GM12892 (cell line): ENCODE results near the gene MEGF11.

Experiments used
- POLR2A ChIP-seq: IDR thresholded peaks from 2 replicates; pipeline ENCODE4 v1.6.1; 2011; ENCODE audit warnings: low read depth, low read length, control low read depth
- POLR2AphosphoS5 ChIP-seq: IDR thresholded peaks from 2 replicates; pipeline ENCODE4 v1.6.1; 2011; ENCODE audit warnings: low read depth, low read length, control low read depth
- TAF1 ChIP-seq: IDR thresholded peaks from 2 replicates; pipeline ENCODE4 v1.6.1; 2011; ENCODE audit warnings: low read depth, mild to moderate bottlenecking, control low read depth, low read length, borderline replicate concordance

- TF ChIP-seq POLR2AphosphoS5 (no peak), POLR2A (no peak), TAF1 (no peak)
Measured at GRCh38 chr15:65963358-65963757, 290.2 kb downstream of the MEGF11 start.
